Neural progenitor cell (in vitro differentiated cells): ENCODE data around the gene ATP6V1B1.

Experiments used
- EZH2 ChIP-seq: fragments of 200-600 bp; sonication (generic); IDR thresholded peaks from 2 replicates; pipeline ENCODE4 v1.6.1; 2017; ENCODE audit warnings: antibody characterized with exemption, mild to moderate bottlenecking, moderate library complexity
- EZH2phosphoT487 ChIP-seq: fragments of 200-600 bp; sonication (generic); IDR thresholded peaks from 2 replicates; pipeline ENCODE4 v1.6.1; 2017; ENCODE audit warnings: antibody characterized with exemption
- TF ChIP-seq, protein P1 (sequence below): fragments of 200-600 bp; sonication (generic); IDR thresholded peaks from 2 replicates; pipeline ENCODE4 v1.5.1; 2017; ENCODE audit warnings: antibody characterized with exemption, mild to moderate bottlenecking

GRCh38 chr2:70898363-70899240 lies 37.1 kb upstream of the ATP6V1B1 start:
- TF ChIP-seq, protein P1, sequence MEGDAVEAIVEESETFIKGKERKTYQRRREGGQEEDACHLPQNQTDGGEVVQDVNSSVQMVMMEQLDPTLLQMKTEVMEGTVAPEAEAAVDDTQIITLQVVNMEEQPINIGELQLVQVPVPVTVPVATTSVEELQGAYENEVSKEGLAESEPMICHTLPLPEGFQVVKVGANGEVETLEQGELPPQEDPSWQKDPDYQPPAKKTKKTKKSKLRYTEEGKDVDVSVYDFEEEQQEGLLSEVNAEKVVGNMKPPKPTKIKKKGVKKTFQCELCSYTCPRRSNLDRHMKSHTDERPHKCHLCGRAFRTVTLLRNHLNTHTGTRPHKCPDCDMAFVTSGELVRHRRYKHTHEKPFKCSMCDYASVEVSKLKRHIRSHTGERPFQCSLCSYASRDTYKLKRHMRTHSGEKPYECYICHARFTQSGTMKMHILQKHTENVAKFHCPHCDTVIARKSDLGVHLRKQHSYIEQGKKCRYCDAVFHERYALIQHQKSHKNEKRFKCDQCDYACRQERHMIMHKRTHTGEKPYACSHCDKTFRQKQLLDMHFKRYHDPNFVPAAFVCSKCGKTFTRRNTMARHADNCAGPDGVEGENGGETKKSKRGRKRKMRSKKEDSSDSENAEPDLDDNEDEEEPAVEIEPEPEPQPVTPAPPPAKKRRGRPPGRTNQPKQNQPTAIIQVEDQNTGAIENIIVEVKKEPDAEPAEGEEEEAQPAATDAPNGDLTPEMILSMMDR = no peak
- TF ChIP-seq EZH2 (no peak), EZH2phosphoT487 (no peak)
